ELR (cell line): ENCODE data around the gene MAP2K5.

ENCODE experiments used
- DNase-seq: peaks from one replicate; pipeline ENCODE4 v3.0.0-alpha.2; 2015; ENCODE audit warnings: low read depth

MAP2K5 gene

DNA sequence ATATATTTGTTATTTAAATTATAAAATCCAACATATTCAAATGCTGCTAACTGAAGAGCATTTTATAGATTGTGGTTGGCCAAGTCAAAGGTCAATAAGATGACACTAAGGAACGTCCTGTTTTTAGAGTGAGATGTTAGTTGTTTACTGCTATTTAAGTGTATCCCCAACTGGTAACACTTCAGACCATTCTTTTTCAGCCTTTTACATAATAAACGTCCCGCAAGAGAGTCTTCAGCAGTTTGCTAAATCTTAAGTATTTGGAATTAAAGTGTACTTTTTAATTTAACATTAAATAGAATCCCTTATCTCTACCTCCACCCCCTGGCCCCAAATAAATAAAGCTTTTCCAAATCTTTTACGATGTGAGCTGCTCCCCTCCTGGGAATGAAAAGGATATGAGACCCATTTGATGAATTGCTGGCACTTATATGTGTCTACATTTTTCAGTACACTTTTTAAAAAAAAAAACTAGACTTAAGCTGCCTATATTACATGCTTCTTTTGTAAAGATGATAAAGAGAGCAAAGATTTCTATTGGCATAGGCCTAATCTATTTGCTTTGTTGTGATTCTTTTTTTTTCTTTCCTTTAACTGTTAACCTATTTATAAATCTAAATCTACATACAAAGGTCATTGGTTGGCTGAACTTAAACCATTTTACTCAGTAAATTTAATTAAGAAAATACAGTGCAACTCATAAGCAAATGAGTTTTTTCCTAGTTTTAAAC lies 181.0 kb downstream of the MAP2K5 start:
- DNase-seq: no peak

DNA sequence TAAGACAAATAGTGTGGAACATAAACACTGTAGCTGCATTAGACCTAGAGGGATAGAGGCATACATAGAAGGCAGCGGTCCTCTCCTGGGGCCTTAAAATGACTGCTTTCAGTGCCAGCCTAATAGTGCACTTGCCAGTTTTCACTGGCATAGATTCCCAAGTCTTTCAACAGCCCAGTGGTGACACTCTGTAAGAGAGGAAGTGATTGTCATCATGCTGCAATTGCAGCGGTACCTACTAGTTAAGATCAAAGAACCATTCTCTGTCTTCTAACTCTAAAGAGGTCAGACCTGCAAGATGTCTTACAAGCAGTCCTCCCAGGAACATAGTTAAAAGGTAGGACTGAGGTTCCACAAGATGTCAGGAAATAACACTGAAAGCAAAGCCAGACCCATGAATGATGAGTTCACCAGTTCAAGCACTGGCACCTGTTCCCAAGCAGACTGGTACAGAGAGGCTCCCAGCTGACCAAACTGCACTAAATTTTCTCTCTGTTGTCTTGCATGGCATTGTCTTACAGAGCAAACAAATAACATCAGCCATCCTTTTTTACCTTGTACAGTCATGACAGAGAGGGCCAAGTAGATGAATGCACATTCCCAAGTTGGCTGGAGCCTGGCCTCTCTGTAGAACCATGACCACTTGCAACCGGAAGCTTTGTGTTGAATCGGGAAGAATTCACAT lies 182.3 kb downstream of the MAP2K5 start:
- no peak for DNase-seq

DNA sequence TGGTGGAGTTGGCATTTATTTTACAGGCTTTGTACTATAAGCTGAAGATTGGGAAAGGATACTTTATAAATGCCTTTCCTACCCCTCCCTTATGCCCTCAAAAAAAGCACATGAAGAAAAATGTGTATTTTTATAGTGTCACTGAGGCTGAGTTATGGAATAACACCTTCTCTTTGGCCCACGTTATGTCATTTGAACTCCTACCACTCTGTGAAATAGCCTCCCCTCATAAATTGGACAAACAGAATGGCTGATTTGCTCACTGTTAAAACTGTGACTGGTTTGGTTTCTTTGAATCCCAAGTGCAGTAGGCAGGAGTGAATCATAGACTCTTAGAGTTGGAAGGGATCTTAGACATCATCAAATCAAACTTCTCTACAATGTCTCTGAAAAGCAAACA lies 187.6 kb downstream of the MAP2K5 start:
- no peak for DNase-seq

DNA sequence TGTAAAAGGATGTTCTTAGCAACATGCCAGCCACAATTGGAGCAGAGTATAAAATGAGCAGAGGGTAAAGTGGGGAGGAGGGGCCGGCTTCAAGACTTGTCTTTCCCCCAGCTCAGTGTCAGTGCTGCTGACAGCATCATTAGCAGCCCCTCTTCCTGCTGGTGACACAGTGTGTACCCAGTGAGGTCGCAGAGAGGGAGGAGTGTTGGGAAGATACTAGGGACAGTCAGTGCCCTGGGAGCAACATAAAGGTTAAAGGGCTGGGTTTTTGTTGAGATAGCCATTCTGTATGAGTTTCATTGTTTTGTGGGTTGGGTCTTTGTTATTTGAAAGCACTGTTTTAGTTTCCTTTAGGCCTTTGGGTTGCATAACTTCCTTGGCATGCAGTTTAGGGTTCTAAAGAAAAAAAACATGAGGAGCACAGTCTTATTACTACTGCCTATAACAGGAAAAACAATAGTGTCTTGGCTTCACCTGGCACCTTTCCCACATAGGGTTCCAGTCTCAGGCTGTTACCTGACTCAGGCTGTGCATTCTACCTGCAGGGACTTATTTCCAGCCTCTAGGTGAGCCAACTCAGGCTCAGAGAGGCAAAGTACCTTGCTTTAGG lies 188.7 kb downstream of the MAP2K5 start:
- DNase-seq: no peak

DNA sequence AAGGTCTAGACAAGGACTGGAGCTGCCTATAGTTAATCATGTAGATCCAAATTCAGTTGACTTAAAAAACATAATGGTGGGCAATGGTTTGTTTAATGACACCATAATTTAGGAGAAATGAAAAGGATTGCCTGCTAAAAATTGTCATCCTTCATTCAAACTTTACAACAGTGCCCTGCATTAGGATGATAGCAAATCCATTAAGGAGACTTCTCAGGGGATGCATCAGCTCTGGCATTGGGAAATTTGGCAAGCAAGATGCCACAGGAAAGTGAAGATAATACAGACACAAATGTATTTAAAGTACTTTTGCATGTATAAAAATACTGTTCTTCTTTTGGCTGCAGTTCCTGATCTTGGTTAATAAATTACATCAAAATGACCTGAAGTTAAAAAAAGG lies 189.7 kb downstream of the MAP2K5 start:
- no peak for DNase-seq

DNA sequence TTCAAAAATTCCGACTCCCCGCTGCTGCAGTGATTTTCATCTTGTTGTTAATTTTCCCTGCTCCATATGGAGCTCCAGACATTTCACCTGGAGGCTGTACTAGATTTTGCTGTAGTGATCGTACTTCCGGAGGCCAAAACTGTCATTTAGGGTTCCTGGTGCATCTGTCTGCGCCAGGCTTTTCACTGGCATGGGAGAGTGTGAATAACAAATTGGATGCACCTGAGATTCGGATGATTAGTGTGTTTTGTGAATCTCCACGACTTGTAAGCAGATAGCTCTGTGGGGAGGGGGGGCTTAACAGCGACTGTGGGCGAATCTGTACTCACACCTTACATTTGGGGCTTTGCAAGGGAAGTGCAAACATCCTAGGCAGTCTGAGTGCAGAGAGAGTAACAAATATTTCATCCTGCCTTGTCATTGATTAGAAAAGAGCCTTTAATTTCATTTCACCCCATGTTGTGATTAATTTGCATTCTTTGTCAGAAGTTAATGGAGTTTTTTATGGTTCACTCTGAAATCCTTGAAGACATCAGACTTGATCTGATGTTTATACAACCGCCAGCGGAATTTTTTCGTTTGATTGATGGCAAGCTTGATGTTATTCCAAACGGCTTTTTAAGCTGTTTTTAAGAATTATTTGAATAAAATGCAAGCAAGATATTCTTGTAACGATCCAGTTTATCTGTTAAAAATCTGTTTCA lies 190.3 kb downstream of the MAP2K5 start:
- no peak for DNase-seq

DNA sequence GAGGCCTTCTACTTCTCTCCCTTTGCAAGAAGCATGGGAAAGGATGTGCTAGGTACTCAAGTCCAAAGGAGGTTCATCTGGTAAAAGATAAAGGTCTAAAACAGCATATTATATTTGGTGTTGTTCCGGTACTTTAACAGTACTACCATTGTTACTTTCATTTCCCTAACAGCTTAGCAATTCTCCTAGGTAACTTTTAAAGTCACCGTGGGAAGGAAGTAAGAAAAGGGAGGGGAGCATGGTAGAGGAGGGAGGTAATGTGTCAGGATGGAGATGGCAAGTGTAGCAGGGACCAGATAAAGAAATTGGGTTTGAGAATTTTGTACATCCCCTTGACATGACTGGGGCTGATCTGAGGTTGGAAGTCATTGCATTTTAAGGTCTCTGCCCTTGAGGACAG lies 193.4 kb downstream of the MAP2K5 start:
- DNase-seq: no peak

DNA sequence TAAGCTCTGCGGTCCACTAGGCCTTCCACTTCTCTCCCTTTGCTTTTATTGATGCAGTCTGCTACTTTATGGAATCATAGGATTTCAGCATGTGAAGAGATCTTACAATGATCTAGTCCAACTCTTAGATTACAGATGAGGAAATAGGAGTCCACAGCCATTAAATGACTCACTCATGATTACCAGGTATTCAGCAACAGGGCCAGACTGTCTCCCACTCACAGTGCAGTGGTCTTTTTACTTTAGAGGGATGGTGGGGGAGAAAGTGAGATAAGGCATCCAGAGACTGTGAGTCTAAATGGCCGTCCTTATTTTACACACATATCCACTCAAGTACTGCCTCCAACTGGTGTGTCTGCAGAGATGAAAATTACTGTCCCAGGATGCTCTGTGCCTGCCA lies 194.3 kb downstream of the MAP2K5 start:
- DNase-seq: no peak

DNA sequence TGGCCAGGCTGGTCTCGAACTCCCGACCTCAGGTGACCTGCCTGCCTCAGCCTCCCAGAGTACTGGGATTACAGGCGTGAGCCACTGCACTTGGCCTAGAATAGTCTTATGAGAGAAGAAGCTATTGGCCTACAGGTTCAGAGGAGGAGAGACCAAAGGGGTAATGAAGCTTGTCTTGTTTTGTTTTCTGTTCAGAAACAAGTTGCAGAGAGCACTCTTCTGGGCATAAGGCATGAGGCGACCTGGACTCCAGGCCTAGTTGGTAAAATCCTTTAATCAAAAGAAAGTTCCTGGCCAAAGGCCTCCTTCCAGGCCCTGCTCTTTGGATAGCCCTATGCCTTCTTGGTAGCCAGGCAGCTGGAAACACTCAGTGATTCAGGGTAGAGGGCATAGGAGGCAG lies 195.6 kb downstream of the MAP2K5 start:
- DNase-seq: no peak

DNA sequence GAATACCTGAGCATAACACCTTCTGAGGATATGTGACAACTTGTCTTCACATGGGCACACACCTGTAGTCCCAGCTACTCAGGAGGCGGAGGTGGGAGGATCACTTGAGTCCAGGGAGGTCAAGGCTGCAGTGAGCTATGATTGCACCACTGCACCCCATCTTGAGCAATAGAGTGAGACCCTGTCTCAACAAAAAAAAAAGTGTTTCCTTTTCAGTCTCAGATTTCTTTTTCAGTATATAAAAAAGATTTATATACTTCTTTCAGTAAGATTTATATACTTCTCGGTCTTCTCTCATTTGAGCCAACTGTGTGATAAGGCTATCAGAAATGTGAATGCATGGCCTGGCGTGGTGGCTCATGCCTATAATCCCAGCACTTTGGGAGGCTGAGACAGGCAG lies 197.9 kb downstream of the MAP2K5 start:
- DNase-seq: no peak

DNA sequence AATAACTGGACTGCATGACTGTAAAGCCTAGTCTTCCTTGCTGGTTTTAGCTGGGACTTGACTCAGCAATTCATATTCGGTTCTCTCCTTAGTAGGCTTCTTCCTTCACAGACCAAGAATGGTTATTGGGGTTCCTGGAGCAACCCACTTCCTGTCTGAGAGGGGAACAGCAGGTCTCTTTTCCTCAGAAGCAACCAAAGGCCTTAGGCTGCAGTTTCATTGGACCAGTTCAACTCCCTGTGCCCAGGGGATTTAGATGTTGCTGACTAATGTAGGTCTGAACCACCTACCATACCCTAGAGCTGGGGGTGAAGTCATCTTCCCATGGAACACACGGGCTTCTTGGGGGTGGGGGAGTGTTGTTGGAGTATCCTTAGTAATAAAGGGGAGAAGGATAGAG lies 198.8 kb downstream of the MAP2K5 start:
- peak; percentile 8 for DNase-seq

DNA sequence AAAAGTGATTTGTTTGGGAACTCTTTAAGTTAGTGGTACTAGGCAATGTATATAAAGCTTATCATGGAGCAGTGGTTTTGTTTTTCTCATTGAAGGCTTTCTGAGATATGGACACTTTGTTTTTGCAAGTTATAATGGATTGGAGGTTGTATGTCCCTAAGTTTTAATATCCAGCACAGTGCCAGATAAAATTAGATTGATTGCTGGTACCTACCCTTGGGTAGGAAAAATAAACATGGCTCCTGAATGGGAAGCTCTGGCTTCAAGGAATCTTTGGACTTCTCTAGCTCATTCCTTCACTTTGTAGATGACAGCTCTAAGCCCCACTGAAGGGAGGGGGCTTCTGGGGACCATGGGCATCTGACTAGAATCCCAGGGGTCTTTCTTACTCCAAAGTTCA lies 201.1 kb downstream of the MAP2K5 start:
- DNase-seq: no peak

DNA sequence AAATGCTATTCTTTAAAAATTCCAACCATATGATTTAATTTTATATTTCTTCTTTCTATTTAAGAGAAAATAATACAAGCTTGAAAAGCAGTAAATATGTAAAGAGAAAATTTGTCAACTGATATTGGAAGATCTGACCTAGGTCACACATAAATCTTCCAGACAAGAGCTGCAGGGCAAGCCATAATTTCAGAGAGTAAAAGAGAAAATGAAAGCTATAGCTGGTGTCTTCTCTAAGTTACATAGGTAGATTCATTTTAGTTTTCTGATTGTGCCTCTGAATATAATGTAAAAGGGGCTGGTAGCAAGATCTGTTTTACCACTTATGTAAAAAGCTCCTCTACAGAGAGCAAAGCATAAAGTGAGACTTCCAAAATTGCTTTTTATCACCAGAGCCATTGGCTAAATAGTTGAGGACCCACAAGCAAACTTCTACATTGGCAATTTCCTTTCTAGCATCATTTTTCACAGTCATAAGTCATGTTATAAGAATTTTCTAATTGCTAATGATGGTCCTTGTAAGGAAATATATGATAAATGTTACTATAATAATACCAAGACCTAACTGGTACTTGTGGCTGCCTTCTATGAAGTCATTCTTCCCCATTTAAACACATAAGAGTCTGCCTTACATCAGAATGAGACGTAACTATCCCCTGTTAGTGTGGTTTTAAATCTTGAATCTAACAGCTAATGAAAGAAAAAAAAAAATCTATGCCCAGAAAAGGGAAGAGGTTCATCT lies 202.0 kb downstream of the MAP2K5 start:
- DNase-seq: no peak

DNA sequence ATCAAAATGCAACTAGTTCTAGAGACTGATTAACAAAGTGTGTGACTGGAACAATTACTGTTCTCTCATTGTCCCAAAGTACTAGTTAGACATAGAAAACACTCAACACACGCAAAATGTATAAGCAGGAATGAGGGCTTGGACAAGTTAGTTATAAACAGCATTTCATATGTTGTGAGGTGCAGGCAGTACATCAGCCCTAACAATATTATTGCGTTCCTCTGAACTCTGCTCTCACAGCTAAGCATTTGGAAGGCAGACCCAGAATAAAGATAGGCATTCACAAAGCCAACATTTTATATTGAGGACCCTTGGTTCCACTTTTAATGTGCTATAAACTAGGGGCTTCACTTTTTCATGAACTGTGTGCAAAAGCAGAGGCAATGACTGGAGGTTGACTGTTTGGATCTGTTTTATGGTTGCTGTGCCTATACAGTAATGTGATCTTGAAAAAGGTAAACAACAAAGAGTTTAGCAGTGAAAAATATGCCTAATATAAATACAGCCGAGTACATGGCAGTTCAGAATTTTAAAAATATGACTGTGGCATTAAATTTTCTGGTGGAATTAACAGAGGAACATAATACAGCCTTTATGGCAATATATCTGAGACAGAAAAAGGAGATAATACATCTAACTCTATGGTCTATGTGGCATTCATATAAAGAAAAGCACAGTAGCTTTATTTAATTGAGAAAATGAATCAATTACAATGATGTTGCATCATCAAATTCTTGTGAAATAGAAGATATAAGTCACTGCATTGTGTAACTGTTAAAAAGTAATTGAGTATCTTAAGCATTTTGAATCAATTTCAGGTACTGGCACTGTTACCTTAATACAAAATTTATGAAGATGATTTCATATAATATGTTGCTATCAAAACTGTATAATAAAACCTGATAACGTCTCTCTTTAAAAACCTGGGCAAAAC lies 202.8 kb downstream of the MAP2K5 start:
- DNase-seq: peak; percentile 32

DNA sequence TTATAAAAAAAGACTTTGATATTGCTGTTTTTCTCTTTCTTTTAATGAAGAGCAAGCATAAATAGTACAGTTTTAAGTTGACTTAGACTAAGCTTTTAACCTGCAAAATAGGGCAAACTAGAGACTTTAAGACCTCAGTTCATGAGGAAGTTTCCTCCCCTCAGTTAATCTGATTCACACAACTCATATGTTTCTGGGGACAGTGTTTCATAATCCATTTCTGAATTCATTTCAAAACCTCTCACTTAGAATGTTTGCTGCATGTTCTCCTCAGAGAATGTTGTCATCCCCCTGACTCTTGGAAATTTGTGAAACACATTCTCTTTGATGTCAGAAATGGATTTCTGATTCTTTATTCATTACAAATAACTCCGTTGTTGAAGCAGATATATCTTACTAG lies 203.5 kb downstream of the MAP2K5 start:
- no peak for DNase-seq

DNA sequence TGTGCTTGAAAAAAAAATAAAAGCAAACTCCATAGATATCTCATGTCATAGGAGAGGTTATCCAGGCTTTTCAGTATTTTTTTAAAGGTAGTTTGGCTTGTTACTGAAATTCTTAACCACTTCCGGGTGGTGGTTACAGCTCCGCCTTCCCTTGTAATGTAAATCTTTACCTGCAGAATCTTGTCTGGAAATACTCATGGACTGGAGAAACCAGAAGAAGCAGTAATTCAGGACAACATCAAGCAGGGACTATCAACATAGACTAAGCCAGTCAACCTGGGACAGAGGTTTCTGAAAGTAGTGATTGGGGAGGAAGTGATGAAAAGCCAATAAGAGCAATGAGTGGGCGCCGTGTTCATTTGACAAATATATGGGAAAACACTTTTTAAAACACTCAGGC lies 203.9 kb downstream of the MAP2K5 start:
- no peak for DNase-seq

DNA sequence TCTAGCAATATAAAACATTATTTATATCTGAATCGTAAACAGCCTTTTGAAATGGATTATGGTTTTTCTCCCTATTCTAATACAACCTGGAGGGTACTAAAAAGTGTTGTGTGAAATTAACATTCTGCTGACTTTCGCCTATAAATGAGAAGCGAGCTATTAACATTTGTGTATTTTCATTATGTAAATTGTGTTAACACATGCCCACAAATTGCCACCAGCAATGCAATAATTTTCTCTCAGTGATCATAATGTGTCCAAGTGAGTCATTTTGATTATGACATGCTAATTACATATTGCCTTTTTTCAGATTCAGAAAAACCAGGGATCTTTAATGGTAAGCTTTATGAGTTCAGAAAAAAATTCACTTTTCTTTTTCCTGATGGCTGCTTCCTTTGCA lies 205.4 kb downstream of the MAP2K5 start:
- no peak for DNase-seq

DNA sequence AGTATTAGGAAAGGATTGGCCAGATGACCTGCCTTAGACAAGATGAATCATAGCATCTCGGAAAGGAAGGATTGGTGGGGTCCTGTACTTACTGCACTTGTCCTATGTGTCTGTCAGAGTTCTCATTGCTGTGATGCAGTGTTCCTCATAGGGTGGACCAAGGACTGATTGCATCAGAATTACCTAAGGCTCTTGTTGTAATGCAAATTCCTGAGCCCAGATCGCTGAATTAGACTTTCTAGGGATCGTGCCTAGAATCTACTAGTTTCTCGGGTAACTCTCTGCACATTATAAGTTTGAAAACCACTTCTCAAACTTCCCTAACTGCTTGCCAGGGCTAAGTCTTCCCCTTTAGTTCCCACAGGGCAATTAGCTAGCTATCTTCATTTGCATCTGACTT lies 207.9 kb downstream of the MAP2K5 start:
- no peak for DNase-seq

DNA sequence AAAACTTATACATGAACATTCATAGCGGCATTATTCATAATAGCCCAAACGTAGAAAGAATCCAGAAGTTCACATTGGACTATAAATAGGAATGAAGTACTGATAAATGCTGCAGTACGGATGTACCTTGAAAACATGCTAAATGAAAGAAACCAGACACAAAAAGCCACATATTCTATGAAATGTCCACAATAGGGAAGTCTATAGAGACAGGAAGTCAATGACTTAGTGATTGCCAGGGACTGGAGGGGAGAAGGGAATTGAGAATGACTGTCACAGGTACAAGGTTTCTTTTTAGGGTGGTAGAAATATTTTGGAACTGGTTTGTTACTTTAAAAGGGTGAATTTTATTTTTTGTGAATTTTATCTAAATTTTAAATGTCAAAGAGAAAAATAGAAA lies 211.4 kb downstream of the MAP2K5 start:
- no peak for DNase-seq

DNA sequence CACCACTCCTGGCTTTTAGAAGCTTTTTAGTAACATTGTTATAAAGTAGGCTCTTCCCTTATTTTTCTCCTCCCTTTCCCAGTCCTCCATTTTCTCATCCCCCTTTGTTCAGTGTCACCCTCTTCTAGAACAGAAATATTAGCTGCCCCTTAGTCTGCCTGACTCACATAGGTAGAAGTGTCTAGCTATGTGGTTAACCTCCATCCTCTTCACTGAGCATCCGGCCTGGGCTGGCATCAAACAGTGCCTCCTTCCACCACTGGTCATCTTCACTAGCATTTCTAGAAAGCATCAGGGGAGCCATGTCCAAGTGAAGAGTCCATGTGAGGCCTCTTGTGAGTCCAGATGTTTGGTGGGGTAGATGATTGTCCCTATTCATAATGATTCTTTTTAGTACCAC lies 212.8 kb downstream of the MAP2K5 start:
- no peak for DNase-seq

DNA sequence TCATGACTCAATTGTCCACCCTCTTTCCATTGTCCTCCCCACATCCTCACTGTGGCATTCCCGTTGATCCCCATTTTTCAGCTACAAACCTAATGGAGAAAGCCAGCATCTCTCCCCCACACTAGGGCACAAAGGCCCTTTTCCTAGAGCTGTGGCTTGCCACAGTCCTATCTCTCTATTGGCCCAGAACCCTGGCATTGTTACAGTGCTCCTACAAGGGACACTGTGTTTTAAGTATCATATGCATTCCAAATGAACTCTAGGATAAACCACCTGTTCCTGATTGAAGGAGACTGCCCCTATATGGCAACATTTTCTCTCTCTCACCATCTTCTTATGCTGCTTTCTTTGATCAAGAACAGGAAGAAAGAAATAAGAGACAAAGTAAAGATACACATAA lies 213.4 kb downstream of the MAP2K5 start:
- DNase-seq: no peak
